ENCODE measurements around the gene UBAP2.

DNA sequence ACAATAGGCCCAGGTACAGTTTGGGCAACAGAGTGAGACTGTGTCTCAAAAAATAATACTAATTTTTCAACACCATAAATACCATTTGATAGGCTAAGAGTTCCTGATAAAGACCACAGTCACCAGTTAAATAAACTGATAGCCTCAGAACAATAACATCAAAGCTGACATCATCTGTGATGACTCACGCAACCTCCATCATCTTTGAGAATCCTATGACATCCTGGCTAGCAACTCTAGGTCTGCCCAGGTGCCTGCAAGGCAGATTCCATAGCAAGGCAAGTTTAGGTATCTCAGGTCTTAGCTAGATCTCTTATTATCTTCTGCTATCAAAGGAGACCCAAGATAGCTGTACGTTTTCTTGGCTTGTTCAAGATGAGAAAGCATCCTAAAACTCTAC, 30.5 kb upstream of the UBAP2 start:
- TF ChIP-seq CTCF (conservative IDR thresholded peaks at IDR 0.05; ENCODE audit: low read depth, low read length) = no peak
- TF ChIP-seq USF2 (IDR thresholded peaks at IDR 0.05; ENCODE audit: low read depth, low read length) = no peak
- no peak for TF ChIP-seq CEBPB (IDR thresholded peaks at IDR 0.05; ENCODE audit: low read depth, low read length)
- no peak for TF ChIP-seq POLR2A (IDR thresholded peaks at IDR 0.05; ENCODE audit: low read depth, low read length)
